Esophagus muscularis mucosa (tissue), 4 donors: ENCODE results near the gene SLC12A9. TPM values are rescaled to one million over a fixed set of nuclear protein-coding genes. Genes with fewer than 3 reads are reported as not detected.

ENCODE experiments used
- DNase-seq: peaks from one replicate; pipeline ENCODE4 v3.0.0-alpha.2; 2017; ENCODE audit errors: extremely low spot score
- H3K27ac ChIP-seq, 4 donors: fragments of 200-600 bp; sonication (generic); replicated peaks in 1 of 4; 1 replicate in 3 of 4; 2 replicates in 1 of 4; pipeline ENCODE4 v1.5.1; 2016 to 2019; ENCODE audit warnings: mild to moderate bottlenecking in 1 of 4
- H3K27me3 ChIP-seq, 4 donors: fragments of 200-600 bp; sonication (generic); one replicate each; pipeline versions ENCODE4 v1.5.1 to v1.6.0; 2016 to 2019
- H3K36me3 ChIP-seq, 4 donors: fragments of 200-600 bp; sonication (generic); one replicate each; pipeline ENCODE4 v1.5.1; 2016 to 2019
- H3K4me1 ChIP-seq, 4 donors: fragments of 200-600 bp; sonication (generic); one replicate each; pipeline ENCODE4 v1.5.1; 2016 to 2019
- H3K4me3 ChIP-seq, 4 donors: fragments of 200-600 bp; sonication (generic); 1 replicate in 2 of 4; 2 replicates in 2 of 4; pipeline ENCODE4 v1.5.1; 2016 to 2019; ENCODE audit warnings: mild to moderate bottlenecking in 4 of 4, moderate library complexity in 1 of 4
- H3K9me3 ChIP-seq, 4 donors: fragments of 200-600 bp; sonication (generic); 1 replicate in 3 of 4; 2 replicates in 1 of 4; pipeline ENCODE4 v1.5.1; 2016 to 2019
- CTCF ChIP-seq, 3 experiments: fragments of 200-600 bp in 2 of 3; fragments of 450-650 bp in 1 of 3; sonication (generic) in 2 of 3; IDR thresholded peaks; one replicate each; pipeline ENCODE4 v1.5.1; 2017 to 2019; ENCODE audit warnings: antibody characterized with exemption in 3 of 3, mild to moderate bottlenecking in 2 of 3, moderate library complexity in 1 of 3
- EP300 ChIP-seq: sonication (generic); formaldehyde crosslinking; IDR thresholded peaks from one replicate; pipeline ENCODE4 v1.6.1; 2017; ENCODE audit warnings: antibody characterized with exemption
- POLR2A ChIP-seq: fragments of 450-650 bp; IDR thresholded peaks from one replicate; pipeline ENCODE4 v1.6.1; 2017; ENCODE audit warnings: antibody characterized with exemption, moderate library complexity, mild to moderate bottlenecking, low read depth
- POLR2AphosphoS5 ChIP-seq, 2 donors: sonication (generic); formaldehyde crosslinking; IDR thresholded peaks; one replicate each; pipeline ENCODE4 v1.6.1; 2017; ENCODE audit warnings: antibody characterized with exemption in 2 of 2
- WGBS: methylation state at CpG from one replicate; pipeline ENCODE4 v1.1.5; 2018; 5-methylcytosine and 5-hydroxymethylcytosine counted together
- intact Hi-C: fragments of 100-400 bp; cut with DNase I; formaldehyde crosslinking; loops from one replicate; pipeline ENCODE4 v1.15.1; 2023
- total RNA-seq, 4 donors: library from RNA; depleted of rRNA; stranded (reverse); fragments of >200 nt; gene quantifications; one replicate each; pipeline versions ENCODE4 v1.1.0 to v1.2.1, GENCODE V29; 2016

The SLC12A9 gene
- total RNA-seq, 4 donors from 2014 or later, result 15.0 to 26.0 (median 19.9) TPM

GRCh38 chr7:100888291-100888987, 35.9 kb downstream of the SLC12A9 start:
- Histone ChIP-seq H3K9me3 (no peaks in the 10 kb centered on the region), H3K27ac (peak overlapping the region; percentile 90 to 95 (median 92)), H3K27me3 (peaks cover 0 to 5% (median 0%) of the 10 kb centered on the region in 4 donors), H3K4me3 (peak overlapping the region; percentile 63 to 87 (median 70)), H3K4me1 (peaks cover 31 to 46% (median 37%) of the 10 kb centered on the region in 4 donors), H3K36me3 (peaks cover 41 to 55% (median 54%) of the 10 kb centered on the region in 4 donors)
- TF ChIP-seq EP300, result no peak
- 71% methylated on average over 12 of the region's 18 CpGs for WGBS
- intact Hi-C loops, result loop anchor here (10.0 kb wide), 1 partner anchor 184 kb away; the partner anchor contains the start of gene POP7
- DNase-seq, result no peak

- no peak for DNase-seq
- peak within 1 kb of the TSS; percentile 63 to 87 (median 70) for H3K4me3 ChIP-seq
- H3K27me3 ChIP-seq, result peaks cover 0 to 12% (median 1%) of the 10 kb centered on the region in 4 donors
- WGBS, result no CpG with 5 or more reads among the region's 73 CpGs
- H3K36me3 ChIP-seq, result peaks cover 39 to 47% (median 46%) of the 10 kb centered on the region in 4 donors
- TF ChIP-seq POLR2A (no peak), POLR2AphosphoS5 (IDR thresholded peaks at IDR 0.05) (no peak), EP300 (no peak), CTCF (IDR thresholded peaks at IDR 0.05) (no peak)
- peak within 1 kb of the TSS; percentile 90 to 95 (median 92) for H3K27ac ChIP-seq
- intact Hi-C loops, result loop anchor here (10.0 kb wide), 1 partner anchor 184 kb away; the partner anchor contains the start of gene POP7
- H3K4me1 ChIP-seq, result peaks cover 31 to 42% (median 37%) of the 10 kb centered on the region in 4 donors
- H3K9me3 ChIP-seq, result no peaks in the 10 kb centered on the region
Measured at GRCh38 chr7:100888988-100889750, 36.7 kb downstream of the SLC12A9 start, which contains the start of gene UFSP1. UFSP1 (minus strand) TSS chr7:100889715; CDS start chr7:100889271, 444 bp downstream.

GRCh38 chr7:100890653-100891567, 38.4 kb downstream of the SLC12A9 start:
- Histone ChIP-seq H3K27ac (peak overlapping the region; percentile 90 to 95 (median 92)), H3K9me3 (no peaks in the 10 kb centered on the region), H3K36me3 (peaks cover 22 to 30% (median 29%) of the 10 kb centered on the region in 4 donors), H3K4me3 (peak overlapping the region; percentile 63 to 87 (median 70)), H3K4me1 (peaks cover 46 to 59% (median 53%) of the 10 kb centered on the region in 4 donors), H3K27me3 (peaks cover 11 to 30% (median 15%) of the 10 kb centered on the region in 4 donors)
- no peak for TF ChIP-seq EP300
- peak; percentile 2 for TF ChIP-seq POLR2A
- 19% methylated on average over 38 of the region's 43 CpGs for WGBS
- no peak for DNase-seq
- intact Hi-C loops, result no loop called here

GRCh38 chr7:100891568-100892247, 39.2 kb downstream of the SLC12A9 start:
- Histone ChIP-seq H3K27me3 (peaks cover 11 to 38% (median 23%) of the 10 kb centered on the region in 4 donors), H3K27ac (peak overlapping the region in 3 of 4 donors; percentile 91 to 95 (median 93)), H3K4me3 (peak overlapping the region in 1 of 4 donors; percentile 63), H3K4me1 (peaks cover 52 to 67% (median 61%) of the 10 kb centered on the region in 4 donors), H3K9me3 (no peaks in the 10 kb centered on the region), H3K36me3 (peaks cover 14 to 22% (median 21%) of the 10 kb centered on the region in 4 donors)
- WGBS, result 81% methylated on average over 8 of the region's 8 CpGs
- no peak for DNase-seq
- TF ChIP-seq POLR2A (no peak), EP300 (no peak)
- intact Hi-C loops, result no loop called here

GRCh38 chr7:100892364-100893317, 40.1 kb downstream of the SLC12A9 start:
- H3K27me3 ChIP-seq, result peaks cover 11 to 47% (median 28%) of the 10 kb centered on the region in 4 donors
- no peak for DNase-seq
- H3K4me3 ChIP-seq, result no peak overlapping the region
- H3K36me3 ChIP-seq, result peaks cover 4 to 13% (median 12%) of the 10 kb centered on the region in 4 donors
- TF ChIP-seq POLR2AphosphoS5 (IDR thresholded peaks at IDR 0.05), result no peak
- no peak for TF ChIP-seq CTCF (IDR thresholded peaks at IDR 0.05)
- TF ChIP-seq EP300, result no peak
- TF ChIP-seq POLR2A, result no peak
- H3K9me3 ChIP-seq, result no peaks in the 10 kb centered on the region
- WGBS, result 90% methylated on average over 24 of the region's 44 CpGs
- H3K4me1 ChIP-seq, result peaks cover 52 to 69% (median 65%) of the 10 kb centered on the region in 4 donors
- intact Hi-C loops, result no loop called here
- H3K27ac ChIP-seq, result no peak overlapping the region
